ENCODE data around the gene MRPL43.

DNA sequence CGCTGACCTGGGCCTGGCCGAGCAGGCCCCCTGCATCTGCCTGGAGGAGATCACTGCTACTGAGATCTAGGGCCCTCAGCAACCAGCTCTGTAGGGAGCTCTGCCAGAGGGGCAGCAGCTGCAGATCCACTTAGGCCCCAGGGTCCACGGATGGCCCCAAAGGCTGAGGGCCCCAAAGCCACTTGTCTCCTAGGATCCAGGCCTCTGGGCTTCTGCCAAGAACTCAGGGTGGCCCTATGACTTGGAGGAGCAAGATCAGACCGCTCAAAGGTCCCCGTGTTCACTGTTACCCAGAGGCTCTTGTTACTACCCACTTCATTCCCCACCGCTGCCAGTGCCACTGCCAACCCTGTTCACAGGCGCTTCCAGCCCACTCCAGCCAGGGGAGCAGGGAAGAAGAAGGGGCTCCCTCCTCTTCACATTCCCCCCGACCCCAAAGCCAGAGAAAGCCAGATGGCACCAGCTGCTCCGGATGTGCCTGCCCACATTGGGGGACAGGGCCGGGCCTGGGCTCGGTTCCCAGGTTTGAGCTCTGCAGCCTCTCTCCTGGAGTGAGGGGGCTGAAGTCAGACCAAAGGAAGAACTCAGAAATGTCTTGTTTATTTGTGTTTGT lies 19.9 kb upstream of the MRPL43 start:
- no peak for TF ChIP-seq NR3C1 (IDR thresholded peaks at IDR 0.05)
- TF ChIP-seq, protein P1, sequence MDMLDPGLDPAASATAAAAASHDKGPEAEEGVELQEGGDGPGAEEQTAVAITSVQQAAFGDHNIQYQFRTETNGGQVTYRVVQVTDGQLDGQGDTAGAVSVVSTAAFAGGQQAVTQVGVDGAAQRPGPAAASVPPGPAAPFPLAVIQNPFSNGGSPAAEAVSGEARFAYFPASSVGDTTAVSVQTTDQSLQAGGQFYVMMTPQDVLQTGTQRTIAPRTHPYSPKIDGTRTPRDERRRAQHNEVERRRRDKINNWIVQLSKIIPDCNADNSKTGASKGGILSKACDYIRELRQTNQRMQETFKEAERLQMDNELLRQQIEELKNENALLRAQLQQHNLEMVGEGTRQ (IDR thresholded peaks at IDR 0.05) = no peak
- TF ChIP-seq EP300 (IDR thresholded peaks at IDR 0.05) = no peak
- TF ChIP-seq, protein P2, sequence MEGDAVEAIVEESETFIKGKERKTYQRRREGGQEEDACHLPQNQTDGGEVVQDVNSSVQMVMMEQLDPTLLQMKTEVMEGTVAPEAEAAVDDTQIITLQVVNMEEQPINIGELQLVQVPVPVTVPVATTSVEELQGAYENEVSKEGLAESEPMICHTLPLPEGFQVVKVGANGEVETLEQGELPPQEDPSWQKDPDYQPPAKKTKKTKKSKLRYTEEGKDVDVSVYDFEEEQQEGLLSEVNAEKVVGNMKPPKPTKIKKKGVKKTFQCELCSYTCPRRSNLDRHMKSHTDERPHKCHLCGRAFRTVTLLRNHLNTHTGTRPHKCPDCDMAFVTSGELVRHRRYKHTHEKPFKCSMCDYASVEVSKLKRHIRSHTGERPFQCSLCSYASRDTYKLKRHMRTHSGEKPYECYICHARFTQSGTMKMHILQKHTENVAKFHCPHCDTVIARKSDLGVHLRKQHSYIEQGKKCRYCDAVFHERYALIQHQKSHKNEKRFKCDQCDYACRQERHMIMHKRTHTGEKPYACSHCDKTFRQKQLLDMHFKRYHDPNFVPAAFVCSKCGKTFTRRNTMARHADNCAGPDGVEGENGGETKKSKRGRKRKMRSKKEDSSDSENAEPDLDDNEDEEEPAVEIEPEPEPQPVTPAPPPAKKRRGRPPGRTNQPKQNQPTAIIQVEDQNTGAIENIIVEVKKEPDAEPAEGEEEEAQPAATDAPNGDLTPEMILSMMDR (IDR thresholded peaks at IDR 0.05) = no peak
- no peak for TF ChIP-seq REST (IDR thresholded peaks at IDR 0.05)
- no peak for TF ChIP-seq ZNF302 (CRISPR knock-in tag; IDR thresholded peaks at IDR 0.05)
- TF ChIP-seq BHLHE40 (IDR thresholded peaks at IDR 0.05; ENCODE audit: low read depth, low read length) = no peak
- TF ChIP-seq, protein P3, sequence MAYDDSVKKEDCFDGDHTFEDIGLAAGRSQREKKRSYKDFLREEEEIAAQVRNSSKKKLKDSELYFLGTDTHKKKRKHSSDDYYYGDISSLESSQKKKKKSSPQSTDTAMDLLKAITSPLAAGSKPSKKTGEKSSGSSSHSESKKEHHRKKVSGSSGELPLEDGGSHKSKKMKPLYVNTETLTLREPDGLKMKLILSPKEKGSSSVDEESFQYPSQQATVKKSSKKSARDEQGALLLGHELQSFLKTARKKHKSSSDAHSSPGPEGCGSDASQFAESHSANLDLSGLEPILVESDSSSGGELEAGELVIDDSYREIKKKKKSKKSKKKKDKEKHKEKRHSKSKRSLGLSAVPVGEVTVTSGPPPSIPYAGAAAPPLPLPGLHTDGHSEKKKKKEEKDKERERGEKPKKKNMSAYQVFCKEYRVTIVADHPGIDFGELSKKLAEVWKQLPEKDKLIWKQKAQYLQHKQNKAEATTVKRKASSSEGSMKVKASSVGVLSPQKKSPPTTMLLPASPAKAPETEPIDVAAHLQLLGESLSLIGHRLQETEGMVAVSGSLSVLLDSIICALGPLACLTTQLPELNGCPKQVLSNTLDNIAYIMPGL (CRISPR knock-in tag; IDR thresholded peaks at IDR 0.05; ENCODE audit: borderline replicate concordance) = no peak
- TF ChIP-seq SREBF2 (IDR thresholded peaks at IDR 0.05) = no peak
- no peak for TF ChIP-seq MAFK (IDR thresholded peaks at IDR 0.05; ENCODE audit: partially characterized antibody)
- TF ChIP-seq MAX (IDR thresholded peaks at IDR 0.05) = no peak
- no peak for TF ChIP-seq POLR2A (IDR thresholded peaks at IDR 0.05; ENCODE audit: low read length)

Data from A549 (cell line).